ENCODE data around the gene PRRC1. TPM values are rescaled to one million over a fixed set of nuclear protein-coding genes. Genes with fewer than 3 reads are reported as not detected.
"Not testable (repeated sequence)": the region's sequence is repeated elsewhere in the genome, so short reads cannot be mapped to it uniquely, and the experiment has no call there.

PRRC1 gene
- total RNA-seq, 1 donor from 2014 or later: 80.9 TPM

- TF ChIP-seq CTCF (IDR thresholded peaks at IDR 0.05; ENCODE audit: unreplicated experiment): no peak
- Mint-ChIP-seq H3K36me3 (ENCODE audit: insufficient read depth) (no peaks in the 10 kb centered on the region), H3K27ac (no peak overlapping the region), H3K4me3 (ENCODE audit: low read depth) (no peak overlapping the region), H3K4me1 (ENCODE audit: low read depth) (peaks cover 1% of the 10 kb centered on the region), H3K9me3 (ENCODE audit: low read depth) (peaks cover 2% of the 10 kb centered on the region), H3K27me3 (peaks cover 7% of the 10 kb centered on the region)
- no peak for DNase-seq (ENCODE audit: low spot score, unreplicated experiment)
Observed at GRCh38 chr5:127565586-127566270, 48.3 kb downstream of the PRRC1 start.

GRCh38 chr5:127567026-127567768 is 49.8 kb downstream of the PRRC1 start:
- Mint-ChIP-seq H3K27me3 (peaks cover 7% of the 10 kb centered on the region), H3K9me3 (ENCODE audit: low read depth) (peaks cover 2% of the 10 kb centered on the region), H3K27ac (no peak overlapping the region), H3K4me3 (ENCODE audit: low read depth) (no peak overlapping the region), H3K36me3 (ENCODE audit: insufficient read depth) (no peaks in the 10 kb centered on the region), H3K4me1 (ENCODE audit: low read depth) (no peaks in the 10 kb centered on the region)
- no peak for TF ChIP-seq CTCF (IDR thresholded peaks at IDR 0.05; ENCODE audit: unreplicated experiment)
- no peak for DNase-seq (ENCODE audit: low spot score, unreplicated experiment)

- Mint-ChIP-seq H3K36me3 (ENCODE audit: insufficient read depth) (no peaks in the 10 kb centered on the region), H3K9me3 (ENCODE audit: low read depth) (peaks cover 2% of the 10 kb centered on the region), H3K27me3 (peaks cover 7% of the 10 kb centered on the region), H3K27ac (no peak overlapping the region), H3K4me1 (ENCODE audit: low read depth) (no peaks in the 10 kb centered on the region), H3K4me3 (ENCODE audit: low read depth) (no peak overlapping the region)
- TF ChIP-seq CTCF (IDR thresholded peaks at IDR 0.05; ENCODE audit: unreplicated experiment): no peak
- no peak for DNase-seq (ENCODE audit: low spot score, unreplicated experiment)
Observed at GRCh38 chr5:127568166-127568565, 50.7 kb downstream of the PRRC1 start.

GRCh38 chr5:127569471-127569870 is 52.0 kb downstream of the PRRC1 start:
- H3K27ac Mint-ChIP-seq; H3K4me3 Mint-ChIP-seq (ENCODE audit: low read depth); DNase-seq (ENCODE audit: low spot score, unreplicated experiment); H3K27me3 Mint-ChIP-seq; H3K4me1 Mint-ChIP-seq (ENCODE audit: low read depth); H3K36me3 Mint-ChIP-seq (ENCODE audit: insufficient read depth); H3K9me3 Mint-ChIP-seq (ENCODE audit: low read depth): not testable (repeated sequence)

- Mint-ChIP-seq H3K4me3 (ENCODE audit: low read depth) (no peak overlapping the region), H3K36me3 (ENCODE audit: insufficient read depth) (no peaks in the 10 kb centered on the region), H3K4me1 (ENCODE audit: low read depth) (no peaks in the 10 kb centered on the region), H3K27ac (no peak overlapping the region), H3K9me3 (ENCODE audit: low read depth) (peaks cover 8% of the 10 kb centered on the region), H3K27me3 (peaks cover 3% of the 10 kb centered on the region)
- no peak for TF ChIP-seq CTCF (IDR thresholded peaks at IDR 0.05; ENCODE audit: unreplicated experiment)
- DNase-seq (ENCODE audit: low spot score, unreplicated experiment): no peak
Observed at GRCh38 chr5:127571314-127572131, 54.1 kb downstream of the PRRC1 start.
